ENCODE measurements around the gene ENTPD8.
"Not testable (repeated sequence)": the region's sequence is repeated elsewhere in the genome, so short reads cannot be mapped to it uniquely, and the experiment has no call there.

Gene ENTPD8

DNA sequence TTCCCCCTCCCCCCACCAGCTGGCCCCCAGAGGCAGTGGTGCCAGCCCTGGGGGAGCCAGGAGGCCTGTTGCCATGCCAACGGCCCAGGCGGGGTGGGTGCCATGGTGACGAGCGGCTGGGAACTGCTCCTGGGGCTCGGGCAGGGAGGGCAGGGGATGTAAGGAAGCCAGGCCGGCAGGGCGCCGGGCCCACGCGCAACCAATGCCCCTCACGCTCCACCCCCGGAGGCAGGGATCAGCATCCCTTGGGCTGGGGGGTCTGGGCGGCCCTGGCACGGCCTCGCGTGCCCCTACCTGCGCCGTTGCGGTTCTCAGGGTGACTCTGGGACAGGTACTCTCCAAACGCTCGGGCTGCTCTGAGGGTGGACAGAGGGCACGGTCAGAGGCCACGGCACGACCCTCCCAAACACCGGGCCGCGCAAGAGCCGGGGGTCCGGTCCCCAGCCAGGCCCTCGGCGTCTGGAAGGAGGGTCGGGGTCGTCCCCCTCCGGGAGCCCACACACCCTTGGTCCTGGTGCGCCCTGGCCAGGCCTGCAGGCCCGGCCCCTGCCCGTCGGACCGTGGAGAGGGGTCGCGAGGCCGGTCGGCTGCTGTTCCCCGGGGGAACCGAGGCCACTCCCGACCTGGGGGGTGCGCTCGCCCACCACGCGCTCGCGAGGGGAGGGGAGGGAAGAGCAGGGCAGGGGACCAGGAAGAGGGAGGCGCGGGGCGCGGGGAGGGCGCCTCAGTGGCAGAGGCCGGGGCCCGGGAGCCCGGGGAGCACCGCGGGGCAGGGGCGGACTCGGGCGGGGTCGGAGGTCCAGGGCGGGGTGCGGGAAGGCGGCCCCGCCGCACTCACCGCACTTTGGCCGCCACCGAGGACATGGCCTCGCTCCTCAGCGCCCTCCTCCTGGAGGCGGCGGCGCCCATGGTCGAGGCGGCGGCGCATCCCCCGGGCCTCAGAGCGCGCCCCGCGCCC, 17.3 kb upstream of the ENTPD8 start:
- DNase-seq (ENCODE audit: low read depth in 2 of 2) = no peak

DNA sequence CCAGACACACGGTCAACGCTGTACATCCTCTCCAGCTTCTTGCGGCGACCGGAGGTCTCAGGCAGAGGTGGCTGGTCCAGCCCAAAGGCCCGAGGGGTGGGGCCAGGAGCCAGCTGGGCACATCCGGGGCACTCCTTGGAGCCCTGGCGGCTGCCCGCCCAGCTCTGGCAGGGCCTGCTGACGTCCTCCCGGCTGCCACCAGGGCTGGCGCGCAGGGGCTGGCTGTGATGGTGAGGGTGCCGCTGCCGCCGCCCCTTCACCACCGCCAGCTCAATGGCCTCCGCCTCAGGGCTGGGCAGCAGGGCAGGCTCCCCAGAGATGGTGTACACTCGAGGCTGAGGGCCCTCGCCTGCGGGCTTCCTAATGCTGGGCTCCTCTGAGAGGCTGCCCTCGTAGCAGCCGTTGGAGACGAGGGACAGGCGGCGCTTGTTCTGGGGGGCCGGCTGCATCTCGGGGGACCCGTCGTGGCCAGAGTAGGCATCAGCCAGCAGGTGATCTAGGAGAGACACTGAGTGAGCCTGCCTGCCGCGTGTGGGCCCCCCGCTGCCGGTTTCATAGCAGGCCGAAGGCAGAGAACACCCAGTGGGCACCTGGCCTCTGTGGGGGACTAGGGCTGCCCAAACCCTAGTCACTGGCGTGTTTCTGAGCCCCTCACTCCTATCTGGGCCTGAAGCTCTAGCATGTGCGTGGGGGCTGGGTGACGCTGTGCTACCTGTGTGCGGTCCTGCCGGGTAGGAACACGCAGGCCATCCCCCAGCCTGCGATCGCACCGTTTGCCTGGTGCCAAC, 16.4 kb upstream of the ENTPD8 start:
- DNase-seq (ENCODE audit: low read depth in 2 of 2) = no peak

- DNase-seq (ENCODE audit: low read depth in 2 of 2) = no peak
Observed at GRCh38 chr9:137456864-137457405, 15.8 kb upstream of the ENTPD8 start.

- no peak for DNase-seq (ENCODE audit: low read depth in 2 of 2)
Observed at GRCh38 chr9:137456061-137456863, 15.1 kb upstream of the ENTPD8 start.

- DNase-seq (ENCODE audit: low read depth in 2 of 2) = no peak
Observed at GRCh38 chr9:137455359-137455991, 14.3 kb upstream of the ENTPD8 start.

- DNase-seq (ENCODE audit: low read depth in 2 of 2) = no peak
Observed at GRCh38 chr9:137454597-137455358, 13.6 kb upstream of the ENTPD8 start.

DNA sequence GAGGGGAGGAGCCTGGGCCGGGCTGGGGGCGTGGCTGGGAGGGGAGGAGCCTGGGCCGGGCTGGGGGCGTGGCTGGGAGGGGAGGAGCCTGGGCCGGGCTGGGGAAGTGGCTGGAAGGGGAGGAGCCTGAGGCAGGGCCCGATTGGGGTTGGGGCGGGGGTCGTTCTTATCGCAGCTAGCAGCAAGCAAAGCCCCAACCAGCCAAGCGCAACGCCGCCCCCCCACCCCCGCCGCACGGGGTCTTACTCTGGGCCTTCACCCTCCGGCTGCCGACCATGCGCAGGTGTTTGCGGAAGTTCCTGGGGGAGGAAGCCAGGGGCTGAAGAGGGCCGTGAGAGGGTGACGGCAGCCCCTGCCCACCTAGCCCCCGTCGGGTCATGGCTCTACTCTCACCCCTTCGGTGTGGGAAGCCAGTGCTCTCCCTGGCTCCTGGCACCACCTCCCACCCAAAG, 13.0 kb upstream of the ENTPD8 start:
- DNase-seq (ENCODE audit: low read depth in 2 of 2) = no peak

- DNase-seq (ENCODE audit: low read depth in 2 of 2) = no peak
Observed at GRCh38 chr9:137453643-137454081, 12.5 kb upstream of the ENTPD8 start.

GRCh38 chr9:137452761-137453642, 11.8 kb upstream of the ENTPD8 start:
- DNase-seq (ENCODE audit: low read depth in 2 of 2) = no peak

DNA sequence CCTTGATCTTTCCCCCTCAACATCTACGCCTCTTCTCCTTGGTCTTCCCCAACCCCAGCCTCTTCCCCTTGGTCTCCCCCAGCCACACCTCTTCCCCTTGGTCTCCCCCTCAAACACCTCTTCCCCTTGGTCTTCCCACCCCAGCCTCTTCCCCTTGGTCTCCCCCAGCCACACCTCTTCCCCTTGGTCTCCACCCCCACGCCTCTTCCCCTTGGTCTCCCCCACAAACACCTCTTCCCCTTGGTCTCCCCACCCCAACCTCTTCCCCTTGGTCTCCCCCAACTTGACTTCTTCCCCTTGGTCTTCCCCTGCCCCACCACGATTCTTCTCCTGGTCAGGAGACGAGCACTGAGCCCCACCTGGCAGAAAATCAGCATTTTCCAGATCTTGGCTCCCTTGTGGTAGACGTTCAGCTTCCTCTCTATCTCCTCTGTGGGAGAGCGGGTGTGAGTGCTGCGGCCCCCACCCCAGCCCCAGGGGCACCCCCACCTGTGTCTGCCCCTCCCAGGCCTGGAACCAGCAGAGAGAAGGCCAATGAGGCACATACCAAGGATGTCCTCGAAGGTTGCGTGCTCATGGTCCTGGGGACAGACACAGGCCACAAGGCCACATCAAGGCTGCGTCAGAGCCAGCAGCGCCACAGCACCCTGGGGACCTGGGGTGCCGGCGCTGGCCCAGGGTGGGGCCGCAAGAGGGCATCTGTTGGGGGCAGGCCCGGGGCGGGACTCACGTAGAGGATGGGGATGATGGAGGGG, 11.0 kb upstream of the ENTPD8 start:
- no peak for DNase-seq (ENCODE audit: low read depth in 2 of 2)

GRCh38 chr9:137451264-137452005, 10.3 kb upstream of the ENTPD8 start:
- not testable (repeated sequence) for DNase-seq (ENCODE audit: low read depth in 2 of 2)

DNA sequence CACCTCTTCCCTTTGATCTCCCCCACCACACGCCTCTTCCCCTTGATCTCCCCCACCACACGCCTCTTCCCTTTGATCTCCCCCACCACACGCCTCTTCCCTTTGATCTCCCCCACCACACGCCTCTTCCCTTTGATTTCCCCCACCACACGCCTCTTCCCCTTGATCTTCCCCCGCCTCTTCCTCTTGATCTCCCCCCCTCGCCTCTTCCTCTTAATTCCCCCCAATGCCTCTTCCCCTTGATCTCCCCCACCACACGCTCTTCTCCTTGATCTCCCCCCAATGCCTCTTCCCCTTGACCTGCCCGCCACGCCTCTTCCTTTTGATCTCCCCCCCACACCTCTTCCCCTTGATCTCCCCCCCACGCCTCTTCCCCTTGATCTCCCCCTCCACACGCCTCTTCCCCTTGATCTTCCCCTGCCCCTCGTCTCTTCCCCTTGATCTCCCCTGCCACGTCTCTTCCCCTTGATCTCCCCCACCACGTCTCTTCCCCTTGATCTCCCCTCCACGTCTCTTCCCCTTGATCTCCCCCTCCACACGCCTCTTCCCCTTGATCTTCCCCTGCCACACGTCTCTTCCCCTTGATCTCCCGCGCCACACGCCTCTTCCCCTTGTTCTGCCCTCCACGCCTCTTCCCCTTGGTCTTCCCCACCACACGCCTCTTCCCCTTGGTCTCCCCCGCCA, 9.5 kb upstream of the ENTPD8 start:
- peak in 1 of 2 donors; percentile 36 for DNase-seq (ENCODE audit: low read depth in 2 of 2)

GRCh38 chr9:137449931-137450538, 8.9 kb upstream of the ENTPD8 start:
- peak in 1 of 2 donors; percentile 69 for DNase-seq (ENCODE audit: low read depth in 2 of 2)

- DNase-seq (ENCODE audit: low read depth in 2 of 2) = no peak
Observed at GRCh38 chr9:137449081-137449844, 8.1 kb upstream of the ENTPD8 start.

DNA sequence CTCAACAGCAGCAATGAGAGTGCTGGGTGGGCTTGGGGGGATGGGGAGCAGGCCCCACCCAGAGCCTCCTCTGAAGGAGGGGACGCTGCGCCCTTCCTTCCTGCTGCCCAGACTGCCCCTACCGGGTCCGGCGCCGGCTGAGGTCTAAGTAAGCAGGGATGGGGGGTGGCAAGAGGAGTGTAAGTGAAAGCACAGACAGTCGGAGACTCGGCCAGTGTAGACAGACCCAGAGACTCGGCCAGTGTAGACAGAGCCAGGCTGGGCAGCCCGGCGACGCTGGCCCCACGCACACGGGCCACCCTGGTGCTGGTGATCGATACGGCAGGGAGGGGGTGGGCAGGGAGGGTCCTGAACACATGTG, 7.4 kb upstream of the ENTPD8 start:
- no peak for DNase-seq (ENCODE audit: low read depth in 2 of 2)

Measured in stimulated activated CD8-positive, alpha-beta memory T cell treated with anti-CD3 and anti-CD28 coated beads, Interleukin-15, amount 100 ng/mL, for 4 hours (primary cell).